H9 (cell line): ENCODE data around the gene SLC35F6. TPM values are rescaled to one million over a fixed set of nuclear protein-coding genes. Genes with fewer than 3 reads are reported as not detected.
A peak's percentile ranks its signal among the peaks of the same experiment; 100 is the strongest.

ENCODE experiments used
- DNase-seq: peaks from one replicate; pipeline ENCODE4 v3.0.0-alpha.2; 2017
- H2AFZ ChIP-seq: one replicate; pipeline ENCODE4 v1.6.1; 2013; ENCODE audit warnings: mild to moderate bottlenecking, low read length, control low read depth, moderate library complexity
- H2AK5ac ChIP-seq: 2 replicates; pipeline ENCODE4 v1.6.1; 2013; ENCODE audit warnings: low read length, control low read depth, mixed read lengths; ENCODE audit not compliant: insufficient read length
- H2BK120ac ChIP-seq: one replicate; pipeline ENCODE4 v1.6.1; 2013; ENCODE audit warnings: low read depth, mild to moderate bottlenecking, low read length, control low read depth, inconsistent platforms; ENCODE audit not compliant: poor library complexity, severe bottlenecking
- H2BK12ac ChIP-seq: 2 replicates; pipeline ENCODE4 v1.6.1; 2013; ENCODE audit warnings: low read length, control low read depth, mixed read lengths, low read depth; ENCODE audit not compliant: insufficient read length
- H2BK15ac ChIP-seq: 2 replicates; pipeline ENCODE4 v1.6.1; 2013; ENCODE audit warnings: low read depth, low read length, control low read depth
- H2BK20ac ChIP-seq: one replicate; pipeline ENCODE4 v1.6.1; 2013; ENCODE audit warnings: low read depth, mild to moderate bottlenecking, low read length, control low read depth, inconsistent platforms; ENCODE audit not compliant: poor library complexity, severe bottlenecking
- H2BK5ac ChIP-seq: 2 replicates; pipeline ENCODE4 v1.6.1; 2013; ENCODE audit warnings: low read length, control low read depth, mixed read lengths; ENCODE audit not compliant: insufficient read length
- H3K14ac ChIP-seq: 2 replicates; pipeline ENCODE4 v1.6.1; 2013; ENCODE audit warnings: low read length, control low read depth; ENCODE audit not compliant: insufficient read depth
- H3K18ac ChIP-seq: 2 replicates; pipeline ENCODE4 v1.6.1; 2013; ENCODE audit warnings: low read depth, mild to moderate bottlenecking, mixed read lengths, low read length, control low read depth; ENCODE audit not compliant: insufficient read length
- H3K23ac ChIP-seq: 2 replicates; pipeline ENCODE4 v1.6.1; 2013; ENCODE audit warnings: low read length, control low read depth, mixed read lengths, low read depth; ENCODE audit not compliant: insufficient read length
- H3K23me2 ChIP-seq: 2 replicates; pipeline ENCODE4 v1.6.1; 2013; ENCODE audit warnings: low read depth, mild to moderate bottlenecking, mixed read lengths, low read length, control low read depth; ENCODE audit not compliant: insufficient read length, poor library complexity, severe bottlenecking
- H3K27ac ChIP-seq: 2 replicates; pipeline ENCODE4 v1.5.1; 2013; ENCODE audit warnings: low read length, control low read depth, mixed read lengths, low read depth; ENCODE audit not compliant: insufficient read length
- H3K27me3 ChIP-seq: 2 replicates; pipeline ENCODE4 v1.6.1; 2013; ENCODE audit warnings: low read length, control low read depth, inconsistent platforms; ENCODE audit not compliant: insufficient read depth
- H3K4ac ChIP-seq: 2 replicates; pipeline ENCODE4 v1.6.1; 2013; ENCODE audit warnings: low read depth, mild to moderate bottlenecking, control low read depth, inconsistent platforms, low read length, moderate library complexity
- H3K4me1 ChIP-seq: 2 replicates; pipeline ENCODE4 v1.6.1; 2013; ENCODE audit warnings: low read length, control low read depth, inconsistent platforms; ENCODE audit not compliant: insufficient read depth
- H3K4me2 ChIP-seq: 2 replicates; pipeline ENCODE4 v1.6.1; 2013; ENCODE audit warnings: low read length, control low read depth, mixed read lengths; ENCODE audit not compliant: insufficient read length, insufficient read depth
- H3K56ac ChIP-seq: 2 replicates; pipeline ENCODE4 v1.6.1; 2013; ENCODE audit warnings: low read depth, mild to moderate bottlenecking, mixed read lengths, low read length, control low read depth; ENCODE audit not compliant: insufficient read length
- H3K79me1 ChIP-seq: 2 replicates; pipeline ENCODE4 v1.6.1; 2013; ENCODE audit warnings: low read depth, mild to moderate bottlenecking, moderate library complexity, low read length, control low read depth, inconsistent platforms; ENCODE audit not compliant: insufficient read depth, poor library complexity, severe bottlenecking
- H3K79me2 ChIP-seq: 2 replicates; pipeline ENCODE4 v1.6.1; 2013; ENCODE audit warnings: low read length, control low read depth, inconsistent platforms; ENCODE audit not compliant: insufficient read depth
- H3K9ac ChIP-seq: 2 replicates; pipeline ENCODE4 v1.6.1; 2013; ENCODE audit warnings: low read length, control low read depth, mixed read lengths; ENCODE audit not compliant: insufficient read length; ENCODE audit errors: extremely low read depth
- H3K9me3 ChIP-seq: one replicate; pipeline ENCODE4 v1.6.1; 2013; ENCODE audit warnings: low read depth, low read length, inconsistent platforms; ENCODE audit not compliant: control insufficient read depth
- H3T11ph ChIP-seq: one replicate; pipeline ENCODE4 v1.6.1; 2013; ENCODE audit warnings: mild to moderate bottlenecking, low read length, control low read depth, inconsistent platforms
- H4K20me1 ChIP-seq: one replicate; pipeline ENCODE4 v1.6.1; 2013; ENCODE audit not compliant: control insufficient read depth, insufficient read length, insufficient read depth
- H4K5ac ChIP-seq: 2 replicates; pipeline ENCODE4 v1.6.1; 2013; ENCODE audit warnings: low read depth, mild to moderate bottlenecking, mixed read lengths, low read length, control low read depth; ENCODE audit not compliant: insufficient read length
- H4K8ac ChIP-seq: replicated peaks from 2 replicates; pipeline ENCODE4 v1.6.1; 2013; ENCODE audit warnings: low read length, control low read depth, mixed read lengths, low read depth; ENCODE audit not compliant: insufficient read length
- H4K91ac ChIP-seq: 2 replicates; pipeline ENCODE4 v1.6.1; 2013; ENCODE audit warnings: low read depth, mild to moderate bottlenecking, moderate library complexity, mixed read lengths, low read length, control low read depth; ENCODE audit not compliant: insufficient read length
- H3K27ac Mint-ChIP-seq, 3 experiments: 2 replicates in 2 of 3; 3 replicates in 1 of 3; pipeline ENCODE4 v1.8.0; 2020 to 2021; ENCODE audit warnings: mixed read lengths in 3 of 3, mild to moderate bottlenecking in 1 of 3, moderate library complexity in 1 of 3
- H3K27me3 Mint-ChIP-seq: 2 replicates; pipeline ENCODE4 v1.8.0; 2021; ENCODE audit warnings: low read depth, mild to moderate bottlenecking, moderate library complexity, mixed read lengths
- H3K36me3 Mint-ChIP-seq, 3 experiments: 2 replicates in 2 of 3; 3 replicates in 1 of 3; pipeline ENCODE4 v1.8.0; 2020 to 2021; ENCODE audit warnings: low read depth in 3 of 3, mixed read lengths in 3 of 3; ENCODE audit not compliant: insufficient read depth in 1 of 3
- H3K4me1 Mint-ChIP-seq, 2 experiments: 2 replicates each; pipeline ENCODE4 v1.8.0; 2020; ENCODE audit warnings: mixed read lengths in 2 of 2
- H3K4me3 Mint-ChIP-seq, 2 experiments: 2 replicates in 1 of 2; 3 replicates in 1 of 2; pipeline ENCODE4 v1.8.0; 2020 to 2021; ENCODE audit warnings: mild to moderate bottlenecking in 2 of 2, mixed read lengths in 2 of 2, moderate library complexity in 1 of 2
- H3K9me3 Mint-ChIP-seq, 2 experiments: 2 replicates in 1 of 2; 3 replicates in 1 of 2; pipeline ENCODE4 v1.8.0; 2020; ENCODE audit warnings: mild to moderate bottlenecking in 2 of 2, mixed read lengths in 2 of 2, moderate library complexity in 1 of 2
- CTCF ChIP-seq: fragments of 200-600 bp; sonication (generic); conservative IDR thresholded peaks from 3 replicates; pipeline ENCODE4 v1.8.0; 2021; ENCODE audit warnings: antibody characterized with exemption, mild to moderate bottlenecking
- WGBS: extraction: QIAGEN DNeasy Blood & Tissue Kit; methylation state at CpG from one replicate; pipeline ENCODE4 v1.1.7; 2013; ENCODE audit warnings: missing lambda C conversion rate, low lambda C conversion rate, mixed read lengths; ENCODE audit not compliant: insufficient read length; ENCODE audit errors: extremely low coverage; 5-methylcytosine and 5-hydroxymethylcytosine counted together
- total RNA-seq: library from RNA; stranded (reverse); gene quantifications from 2 replicates; pipeline ENCODE4 v1.2.1, GENCODE V29; 2021

Gene SLC35F6
- total RNA-seq, 1 experiment from 2014 or later: 15.7 TPM

DNA sequence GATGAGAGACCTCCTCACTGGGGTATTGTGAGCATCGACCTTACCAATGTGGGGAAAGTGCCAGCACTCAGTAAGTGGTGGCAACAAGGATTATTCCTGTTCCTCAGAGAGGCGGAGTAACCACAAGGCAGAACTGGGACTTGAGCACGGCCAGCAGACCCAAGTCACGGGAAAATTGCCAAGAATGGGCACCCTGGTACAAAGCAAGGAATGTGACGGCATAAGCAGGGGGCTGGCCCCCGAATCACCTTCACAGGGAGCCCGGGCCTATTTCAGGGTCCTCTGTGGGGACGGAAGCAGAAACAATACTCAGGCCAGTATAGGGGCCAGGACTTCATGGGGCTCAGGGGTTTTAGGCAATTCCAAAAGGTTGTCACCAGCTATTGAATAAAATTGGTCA is 47.2 kb downstream of the SLC35F6 start:
- Histone ChIP-seq H3K27me3 (no peaks in the 10 kb centered on the region), H3K27ac (no peak overlapping the region), H3K4me2 (no peak overlapping the region), H3K4me1 (no peaks in the 10 kb centered on the region), H3K18ac (no peak overlapping the region), H3K79me1 (no peaks in the 10 kb centered on the region), H2BK20ac (no peak overlapping the region), H3K9ac (no peak overlapping the region), H2AFZ (no peak overlapping the region), H4K8ac (no peak overlapping the region), H2BK12ac (no peak overlapping the region), H2BK120ac (no peak overlapping the region), H3K9me3 (no peaks in the 10 kb centered on the region), H4K91ac (no peak overlapping the region), H4K20me1 (no peaks in the 10 kb centered on the region), H3K4ac (no peak overlapping the region), H3T11ph (no peak overlapping the region), H3K23ac (no peak overlapping the region), H3K14ac (no peak overlapping the region), H2BK15ac (no peak overlapping the region), H3K79me2 (no peaks in the 10 kb centered on the region), H3K23me2 (no peaks in the 10 kb centered on the region), H2AK5ac (no peak overlapping the region), H3K56ac (no peak overlapping the region), H4K5ac (no peak overlapping the region), H2BK5ac (no peak overlapping the region)
- Mint-ChIP-seq H3K36me3 (no peaks in the 10 kb centered on the region), H3K27ac (peak overlapping the region in 1 of 3 experiments; percentile 56; a peak in 1 of 7 replicates), H3K27me3 (peaks cover 12% of the 10 kb centered on the region), H3K4me1 (peaks cover 8 to 10% of the 10 kb centered on the region in 2 experiments), H3K4me3 (no peak overlapping the region), H3K9me3 (peaks cover 4 to 5% of the 10 kb centered on the region in 2 experiments; a peak in 2 of 5 replicates)
- WGBS: no CpG with 5 or more reads among the region's 8 CpGs
- DNase-seq: no peak
- no peak for TF ChIP-seq CTCF
